Stimulated activated CD8-positive, alpha-beta memory T cell treated with anti-CD3 and anti-CD28 coated beads, Interleukin-4, amount 100 ng/mL, for 4 hours (primary cell): ENCODE results near the gene CIT.
"Not testable (repeated sequence)": the region's sequence is repeated elsewhere in the genome, so short reads cannot be mapped to it uniquely, and the experiment has no call there.

Source experiments
- DNase-seq, 2 donors: peaks; one replicate each; pipeline ENCODE4 v3.0.0-alpha.2; 2020; ENCODE audit warnings: low read depth in 2 of 2, low spot score in 1 of 2

Gene CIT

GRCh38 chr12:119744900-119745606 is 132.1 kb downstream of the CIT start:
- no peak for DNase-seq

- DNase-seq: no peak
These were observed 134.4 kb downstream of the CIT start for GRCh38 chr12:119742700-119743099.

- no peak for DNase-seq
These were observed 136.3 kb downstream of the CIT start for GRCh38 chr12:119740830-119741229.

- DNase-seq: no peak
These were observed 142.0 kb downstream of the CIT start for GRCh38 chr12:119735079-119735478.

- DNase-seq: no peak
These were observed 146.7 kb downstream of the CIT start for GRCh38 chr12:119730381-119730780.

- DNase-seq: no peak
These were observed 147.2 kb downstream of the CIT start for GRCh38 chr12:119729871-119730270.

GRCh38 chr12:119728444-119728745 is 148.7 kb downstream of the CIT start:
- no peak for DNase-seq

- DNase-seq: no peak
These were observed 149.3 kb downstream of the CIT start for GRCh38 chr12:119727600-119728443.

- no peak for DNase-seq
These were observed 151.6 kb downstream of the CIT start for GRCh38 chr12:119725523-119725922.

GRCh38 chr12:119721306-119721705 is 155.8 kb downstream of the CIT start:
- no peak for DNase-seq

- no peak for DNase-seq
These were observed 156.8 kb downstream of the CIT start for GRCh38 chr12:119720349-119720748.

GRCh38 chr12:119718141-119718540 is 159.0 kb downstream of the CIT start:
- no peak for DNase-seq

- no peak for DNase-seq
These were observed 161.9 kb downstream of the CIT start for GRCh38 chr12:119715268-119715620.

GRCh38 chr12:119714614-119715267 is 162.4 kb downstream of the CIT start:
- no peak for DNase-seq

GRCh38 chr12:119713551-119714031 is 163.5 kb downstream of the CIT start:
- no peak for DNase-seq

GRCh38 chr12:119712721-119713120 is 164.4 kb downstream of the CIT start:
- DNase-seq: no peak

- no peak for DNase-seq
These were observed 165.4 kb downstream of the CIT start for GRCh38 chr12:119711693-119712092.

GRCh38 chr12:119710965-119711551 is 166.1 kb downstream of the CIT start:
- DNase-seq: no peak

- DNase-seq: no peak
These were observed 166.7 kb downstream of the CIT start for GRCh38 chr12:119710374-119710964.

GRCh38 chr12:119706427-119706826 is 170.7 kb downstream of the CIT start:
- not testable (repeated sequence) for DNase-seq

GRCh38 chr12:119705182-119705581 is 171.9 kb downstream of the CIT start:
- no peak for DNase-seq
